GM19395 (cell line): Measurements from ENCODE around the gene PLA1A.
"Not testable (repeated sequence)": the region's sequence is repeated elsewhere in the genome, so short reads cannot be mapped to it uniquely, and the experiment has no call there.

Experiments used
- ATAC-seq: cut with Tn5 transposase; IDR thresholded peaks from one replicate; pipeline ENCODE4 v1.9.1; 2021; ENCODE audit warnings: mild to moderate bottlenecking, moderate library complexity; ENCODE audit not compliant: unreplicated experiment

Gene PLA1A

GRCh38 chr3:119597548-119598288 is at the start of gene PLA1A:
PLA1A (plus strand) TSS chr3:119597885; CDS start chr3:119597914, 29 bp downstream.
- no peak for ATAC-seq

GRCh38 chr3:119548341-119548740 is 49.3 kb upstream of the PLA1A start:
- no peak for ATAC-seq

- ATAC-seq = peak; percentile 42
Measured at GRCh38 chr3:119550192-119550910, 47.3 kb upstream of the PLA1A start.

GRCh38 chr3:119551598-119551997 is 46.1 kb upstream of the PLA1A start:
- no peak for ATAC-seq

GRCh38 chr3:119552928-119553327 is 44.8 kb upstream of the PLA1A start:
- not testable (repeated sequence) for ATAC-seq

- no peak for ATAC-seq
Measured at GRCh38 chr3:119553823-119554415, 43.8 kb upstream of the PLA1A start.

GRCh38 chr3:119555309-119555735 is 42.4 kb upstream of the PLA1A start:
- no peak for ATAC-seq

GRCh38 chr3:119555929-119556328 is 41.8 kb upstream of the PLA1A start:
- no peak for ATAC-seq

GRCh38 chr3:119557192-119557876 is 40.4 kb upstream of the PLA1A start:
- no peak for ATAC-seq

- ATAC-seq = no peak
Measured at GRCh38 chr3:119557877-119558269, 39.8 kb upstream of the PLA1A start.

- no peak for ATAC-seq
Measured at GRCh38 chr3:119558626-119559317, 38.9 kb upstream of the PLA1A start.

GRCh38 chr3:119559441-119559963 is 38.2 kb upstream of the PLA1A start, which contains the start of gene CD80:
CD80 (minus strand) TSS chr3:119559614; CDS start chr3:119557728, 1,886 bp downstream.
- ATAC-seq = peak; percentile 65

- peak; percentile 0 for ATAC-seq
Measured at GRCh38 chr3:119560160-119560559, 37.5 kb upstream of the PLA1A start.

- peak; percentile 69 for ATAC-seq
Measured at GRCh38 chr3:119562307-119562961, 35.3 kb upstream of the PLA1A start.

GRCh38 chr3:119563334-119563733 is 34.4 kb upstream of the PLA1A start:
- not testable (repeated sequence) for ATAC-seq

GRCh38 chr3:119569156-119569555 is 28.5 kb upstream of the PLA1A start:
- ATAC-seq = no peak

- ATAC-seq = peak; percentile 77
Measured at GRCh38 chr3:119570229-119570628, 27.5 kb upstream of the PLA1A start.

GRCh38 chr3:119571230-119571629 is 26.5 kb upstream of the PLA1A start:
- ATAC-seq = no peak

- ATAC-seq = no peak
Measured at GRCh38 chr3:119571688-119572087, 26.0 kb upstream of the PLA1A start.

GRCh38 chr3:119575507-119575906 is 22.2 kb upstream of the PLA1A start:
- ATAC-seq = no peak
